HG02763 (cell line): Measurements from ENCODE around the gene RBM45.
"Not testable (repeated sequence)": the region's sequence is repeated elsewhere in the genome, so short reads cannot be mapped to it uniquely, and the experiment has no call there.

ENCODE experiments used
- ATAC-seq: cut with Tn5 transposase; IDR thresholded peaks from one replicate; pipeline ENCODE4 v1.9.1; 2021; ENCODE audit warnings: mild to moderate bottlenecking, moderate library complexity; ENCODE audit not compliant: unreplicated experiment

Gene RBM45

DNA sequence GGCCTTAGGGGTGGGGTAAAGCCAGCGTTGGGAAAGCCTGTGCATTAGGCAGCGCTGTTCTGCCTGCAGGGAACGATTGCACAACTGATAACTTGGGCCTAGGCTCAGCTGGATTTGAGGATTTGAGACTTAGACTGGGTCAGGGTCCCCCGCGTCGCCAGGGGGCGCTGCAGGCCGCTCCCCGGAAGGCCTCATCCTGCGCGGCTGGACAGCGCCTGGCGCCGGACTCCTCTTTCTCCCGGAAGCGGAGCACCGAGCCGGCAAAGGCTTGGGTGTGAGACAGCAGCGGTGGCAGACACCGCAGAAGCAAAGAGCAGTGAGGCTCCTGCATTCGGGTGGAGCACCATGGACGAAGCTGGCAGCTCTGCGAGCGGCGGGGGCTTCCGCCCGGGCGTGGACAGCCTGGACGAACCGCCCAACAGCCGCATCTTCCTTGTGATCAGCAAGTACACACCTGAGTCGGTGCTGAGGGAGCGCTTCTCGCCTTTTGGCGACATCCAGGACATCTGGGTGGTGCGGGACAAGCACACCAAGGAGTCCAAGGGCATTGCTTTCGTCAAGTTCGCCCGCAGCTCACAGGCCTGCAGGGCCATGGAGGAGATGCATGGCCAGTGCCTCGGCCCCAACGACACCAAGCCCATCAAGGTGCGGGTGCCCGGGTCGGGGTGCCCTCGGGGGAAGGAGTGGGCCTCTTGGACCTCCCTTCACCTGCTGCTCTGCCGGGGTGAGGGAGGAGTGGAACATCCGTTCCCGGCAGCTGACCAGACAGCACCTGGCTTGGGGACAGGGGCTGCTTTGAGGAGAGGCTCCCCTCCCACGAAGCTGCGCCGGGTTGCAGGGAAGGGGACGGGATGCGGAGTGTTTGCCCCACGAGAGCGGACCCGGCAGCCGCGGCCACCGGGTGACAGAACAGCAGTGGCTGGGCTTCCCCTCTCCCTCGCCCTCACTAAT, at the start of gene RBM45:
RBM45 (plus strand) TSS at position 236 of the 951 bp plus-strand sequence; CDS start at position 346, 110 bp downstream.
- peak; percentile 94 for ATAC-seq

DNA sequence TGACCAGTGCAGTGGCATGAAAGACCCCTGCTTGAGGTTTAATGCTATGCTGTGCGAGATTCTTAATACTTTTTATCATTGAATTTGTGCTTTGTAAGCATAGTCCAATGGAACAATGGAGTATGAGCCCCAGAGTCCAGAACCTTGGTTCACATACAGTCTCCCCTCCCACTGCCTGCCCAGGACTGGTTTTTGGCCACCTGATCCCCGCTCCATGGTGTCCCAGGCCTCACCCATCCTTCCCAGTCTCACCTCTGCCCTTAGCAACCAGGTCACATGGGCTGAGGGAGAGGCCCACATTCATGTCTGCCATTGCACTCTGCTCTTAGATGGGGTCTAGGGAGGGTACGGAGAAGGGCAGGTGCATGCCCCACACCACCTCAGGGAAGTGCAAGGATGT, 45.9 kb upstream of the RBM45 start:
- no peak for ATAC-seq

DNA sequence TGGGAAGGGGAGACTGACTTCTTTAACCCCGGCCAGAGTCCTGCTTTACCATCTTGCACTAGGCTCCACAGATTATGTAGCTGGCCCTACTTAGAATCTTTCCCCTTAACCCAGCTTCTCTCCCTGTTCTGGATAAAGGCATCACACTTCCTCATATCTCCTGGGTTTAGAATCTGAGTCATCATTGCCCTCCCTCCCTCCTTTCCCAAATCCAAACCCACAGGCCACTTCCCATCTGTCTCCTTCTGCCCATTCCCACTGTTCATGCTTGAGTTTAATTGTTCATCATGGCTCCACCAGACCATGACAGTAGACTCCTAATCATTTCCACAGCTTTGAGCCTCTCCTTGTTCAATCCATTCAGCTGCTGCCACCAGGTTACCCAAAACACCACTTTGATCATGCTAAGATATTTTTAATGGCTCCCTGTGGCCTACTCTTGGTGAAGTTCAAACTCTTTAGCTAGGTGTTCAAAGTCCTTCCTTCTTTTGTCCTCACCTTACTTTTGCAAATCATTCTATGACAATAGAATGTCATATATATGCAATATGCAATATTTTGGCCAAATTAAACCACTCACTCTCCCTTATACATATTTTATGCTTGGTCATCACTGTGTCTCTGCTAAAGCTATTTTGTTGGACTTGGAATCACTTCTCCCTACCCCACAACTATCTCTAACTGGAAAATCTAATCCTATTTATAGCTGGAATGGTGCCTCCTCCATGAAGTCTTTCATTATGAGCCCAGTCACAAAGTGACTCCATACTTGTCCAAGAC, 45.2 kb upstream of the RBM45 start:
- no peak for ATAC-seq

DNA sequence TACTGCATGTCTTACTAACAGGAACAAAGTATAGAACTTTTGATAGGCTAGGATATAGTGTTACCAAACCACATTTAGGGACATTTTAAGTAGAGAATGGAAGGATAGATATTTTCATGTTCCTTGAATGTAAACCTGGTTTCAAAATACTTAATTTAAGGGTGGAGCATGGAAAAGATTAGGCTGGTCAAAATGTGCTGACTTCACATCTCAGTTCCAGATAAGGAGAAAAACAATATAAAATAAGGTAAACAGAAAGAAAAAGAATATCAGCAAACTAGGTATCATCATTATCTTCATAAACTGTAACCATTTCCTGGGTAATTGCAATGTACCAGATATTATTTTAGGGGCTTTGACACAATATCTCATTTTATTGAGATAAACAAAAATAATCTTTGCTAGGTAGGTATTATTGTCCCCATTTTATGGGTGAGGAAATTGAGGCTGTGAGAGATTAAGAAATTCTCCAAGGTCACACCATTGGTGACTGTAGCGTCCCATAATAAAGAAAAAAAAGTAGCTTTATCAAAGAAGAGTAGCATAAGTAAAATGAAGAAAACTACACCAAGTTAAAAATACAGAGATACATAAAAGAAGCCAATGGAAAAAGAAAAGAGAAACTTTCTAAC, 43.3 kb upstream of the RBM45 start:
- no peak for ATAC-seq

DNA sequence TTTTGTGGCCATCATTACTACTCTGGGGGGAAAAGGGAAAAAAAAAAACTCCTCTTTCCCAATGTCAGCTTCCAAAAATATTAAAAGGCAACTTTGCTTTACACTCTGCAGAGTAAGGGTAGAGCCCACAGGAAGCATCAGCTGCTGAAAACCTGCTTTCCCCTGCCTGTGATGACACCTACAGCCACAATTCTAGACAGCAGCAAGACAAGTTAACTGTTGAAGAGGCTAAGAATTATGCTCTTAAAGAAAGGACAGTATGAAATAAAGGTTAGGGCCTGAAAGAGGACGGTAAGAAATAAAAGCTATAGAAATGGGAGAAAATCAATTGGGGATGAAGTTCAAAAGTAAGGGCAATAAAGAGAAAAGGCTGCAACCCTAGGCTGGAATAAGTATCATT, 42.7 kb upstream of the RBM45 start:
- ATAC-seq, result no peak

DNA sequence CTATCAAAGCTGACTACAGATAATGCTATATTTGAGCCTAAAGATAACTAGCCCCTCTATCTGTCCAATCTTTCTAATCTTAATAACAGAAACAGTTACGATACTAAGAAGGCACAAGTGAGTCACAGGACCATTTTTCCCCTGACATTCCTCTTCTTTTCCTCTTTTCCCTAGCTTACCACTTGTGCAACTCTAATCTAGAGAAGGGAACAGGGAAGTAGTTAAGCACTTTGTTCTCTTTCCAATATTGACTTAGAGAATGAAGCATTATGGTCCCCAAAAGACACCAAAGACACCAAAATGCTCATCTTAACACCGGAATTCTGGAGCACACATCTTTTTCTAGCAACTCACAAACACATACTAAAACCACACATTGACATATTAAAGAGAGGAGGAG, 41.4 kb upstream of the RBM45 start:
- ATAC-seq, result no peak

GRCh38 chr2:178072000-178072382, 40.2 kb upstream of the RBM45 start:
- ATAC-seq, result no peak

- ATAC-seq, result peak; percentile 56
Measured at GRCh38 chr2:178072383-178073301, 39.6 kb upstream of the RBM45 start, which contains the start of gene PDE11A. TSS of gene PDE11A (minus strand) at chr2:178072777. CDS start at chr2:178072437, 340 bp downstream.

- no peak for ATAC-seq
Measured at GRCh38 chr2:178074123-178075005, 37.9 kb upstream of the RBM45 start.

DNA sequence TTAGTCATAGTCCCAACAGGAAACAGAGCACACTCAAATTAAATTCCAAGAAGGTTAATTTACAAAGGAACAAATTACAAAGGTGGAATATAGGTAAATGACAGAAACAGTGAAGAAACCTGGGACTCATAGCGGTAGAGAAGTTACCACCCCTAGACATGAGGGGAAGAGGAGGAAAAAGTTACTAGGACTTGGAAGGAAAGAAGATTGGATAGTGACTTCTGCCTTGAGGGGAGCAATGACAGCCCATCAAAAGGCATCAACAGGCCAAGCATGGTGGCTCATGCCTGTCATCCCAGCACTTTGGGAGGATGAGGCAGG, 37.3 kb upstream of the RBM45 start:
- no peak for ATAC-seq

DNA sequence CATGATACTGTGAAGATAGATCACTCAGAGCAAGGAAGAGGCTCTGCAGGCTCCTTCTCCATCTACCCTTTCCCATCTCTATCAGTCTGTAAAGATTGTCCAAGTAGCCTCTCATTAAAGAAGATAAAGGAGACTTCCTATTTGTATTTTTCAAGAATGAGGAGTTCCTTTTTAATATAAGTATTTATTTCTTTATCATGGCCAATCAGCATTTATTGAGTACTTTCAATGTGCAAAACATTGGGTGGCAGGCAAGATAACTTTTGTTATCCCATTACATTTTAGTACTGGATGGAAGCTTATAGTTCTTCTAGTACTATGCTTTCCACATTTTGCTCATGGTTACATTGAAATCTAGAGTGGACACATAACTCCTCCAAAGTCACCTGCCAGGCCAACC, 36.1 kb upstream of the RBM45 start:
- no peak for ATAC-seq

GRCh38 chr2:178079279-178079678, 33.0 kb upstream of the RBM45 start:
- not testable (repeated sequence) for ATAC-seq

DNA sequence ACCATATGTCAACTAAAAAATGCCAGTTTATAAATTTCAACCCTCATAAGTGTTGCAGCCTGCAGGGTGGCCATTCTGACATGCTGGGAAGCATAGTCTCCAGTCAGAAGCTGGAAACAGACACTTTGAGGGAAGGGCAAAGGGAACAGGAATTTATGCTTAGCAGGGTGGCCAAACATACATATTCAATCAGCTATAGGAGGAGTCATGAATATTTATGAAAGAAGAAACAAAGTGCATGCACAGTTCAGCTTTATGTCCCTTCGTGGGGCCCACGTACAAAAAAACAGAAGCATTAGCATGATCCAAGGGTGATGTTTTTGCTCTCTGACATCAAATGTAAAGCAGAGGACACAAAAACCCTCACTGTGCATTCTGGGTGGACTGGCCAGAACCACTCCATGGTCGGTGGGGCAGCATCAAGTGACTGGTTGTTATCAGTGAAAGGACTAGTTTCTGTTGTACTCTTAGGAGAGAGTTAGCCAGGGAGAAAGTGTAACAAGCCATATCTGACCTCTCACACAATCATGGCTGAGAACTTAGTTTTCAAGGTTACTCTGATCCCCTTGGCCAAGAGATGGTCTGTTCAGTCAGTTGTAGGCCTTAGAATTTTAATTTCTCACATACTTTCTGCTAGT, 29.7 kb upstream of the RBM45 start:
- ATAC-seq, result no peak

GRCh38 chr2:178084273-178084672, 28.0 kb upstream of the RBM45 start:
- no peak for ATAC-seq

GRCh38 chr2:178088774-178089270, 23.4 kb upstream of the RBM45 start:
- ATAC-seq, result no peak

GRCh38 chr2:178093471-178093870, 18.8 kb upstream of the RBM45 start:
- ATAC-seq, result no peak

- no peak for ATAC-seq
Measured at GRCh38 chr2:178101321-178102079, 10.7 kb upstream of the RBM45 start.

DNA sequence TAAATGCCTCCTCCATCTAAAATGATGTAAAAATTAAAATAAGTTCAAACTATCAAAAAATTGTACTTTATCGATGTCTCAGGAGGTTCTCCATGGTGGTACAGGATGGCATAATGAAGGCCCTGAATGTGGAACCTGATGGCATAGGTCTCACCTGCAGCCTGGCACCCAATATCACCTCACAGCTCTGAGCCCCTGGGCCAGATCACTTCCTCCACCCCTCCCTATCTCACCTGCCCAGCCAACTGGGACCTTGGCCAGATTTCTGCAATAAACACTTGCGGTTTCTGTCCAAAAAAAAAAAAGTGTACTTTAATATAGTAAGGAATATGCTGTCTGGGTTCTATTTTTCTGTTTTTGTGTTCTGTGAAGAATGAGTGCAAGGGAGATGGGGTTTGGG, 6.7 kb upstream of the RBM45 start:
- ATAC-seq, result no peak
